ENCODE data around the gene RAB24. TPM values are rescaled to one million over a fixed set of nuclear protein-coding genes. Genes with fewer than 3 reads are reported as not detected.

Gene RAB24
- total and polyA plus RNA-seq, 7 donors = 14.9 to 38.2 (median 21.1) TPM

DNA sequence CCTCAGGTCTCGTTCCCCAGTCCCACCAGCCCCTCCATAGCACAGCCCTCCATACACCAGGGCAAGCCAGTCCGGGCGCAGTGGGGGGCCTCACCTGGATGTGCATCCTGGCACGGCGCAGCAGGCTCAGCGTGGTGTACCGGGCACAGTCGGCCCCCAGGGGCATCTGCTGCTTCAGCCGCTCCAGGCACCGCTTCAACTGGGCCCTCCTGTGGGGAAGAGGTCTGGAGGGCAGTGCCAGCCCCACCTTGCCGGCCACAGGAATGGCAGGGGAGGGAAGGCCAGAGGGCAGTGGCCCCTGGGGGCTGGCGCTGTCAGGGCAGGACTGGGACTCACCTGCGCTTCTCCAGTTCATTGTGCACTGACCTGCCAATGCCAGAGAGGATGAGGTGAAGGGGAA is 6.8 kb upstream of the RAB24 start:
- Histone ChIP-seq H3K27me3 (ENCODE audit: insufficient read depth in 3 of 3, low read length in 2 of 3) (no peaks in the 10 kb centered on the region), H3K27ac (peak overlapping the region; percentile 72), H3K36me3 (ENCODE audit: insufficient read depth in 1 of 2, low read depth in 1 of 2) (peaks cover 0 to 22% of the 10 kb centered on the region in 2 donors), H3K4me3 (no peak overlapping the region), H3K4me1 (peaks cover 34% of the 10 kb centered on the region), H3K9me3 (no peaks in the 10 kb centered on the region)
- 82 to 85% (median 83%) methylated on average over 11 to 13 of the region's 13 CpGs for WGBS, 3 donors
- no peak for ATAC-seq
- peak in 1 of 2 donors; percentile 51 for DNase-seq
- TF ChIP-seq CTCF (IDR thresholded peaks at IDR 0.05) = no peak
- intact Hi-C loops (cut with DNase I) = loop anchor here (5.0 to 10.0 kb wide), 3 partner anchors 42 to 144 kb away; partner anchors contain the start of gene LMAN2 (in 1 of the 2)

DNA sequence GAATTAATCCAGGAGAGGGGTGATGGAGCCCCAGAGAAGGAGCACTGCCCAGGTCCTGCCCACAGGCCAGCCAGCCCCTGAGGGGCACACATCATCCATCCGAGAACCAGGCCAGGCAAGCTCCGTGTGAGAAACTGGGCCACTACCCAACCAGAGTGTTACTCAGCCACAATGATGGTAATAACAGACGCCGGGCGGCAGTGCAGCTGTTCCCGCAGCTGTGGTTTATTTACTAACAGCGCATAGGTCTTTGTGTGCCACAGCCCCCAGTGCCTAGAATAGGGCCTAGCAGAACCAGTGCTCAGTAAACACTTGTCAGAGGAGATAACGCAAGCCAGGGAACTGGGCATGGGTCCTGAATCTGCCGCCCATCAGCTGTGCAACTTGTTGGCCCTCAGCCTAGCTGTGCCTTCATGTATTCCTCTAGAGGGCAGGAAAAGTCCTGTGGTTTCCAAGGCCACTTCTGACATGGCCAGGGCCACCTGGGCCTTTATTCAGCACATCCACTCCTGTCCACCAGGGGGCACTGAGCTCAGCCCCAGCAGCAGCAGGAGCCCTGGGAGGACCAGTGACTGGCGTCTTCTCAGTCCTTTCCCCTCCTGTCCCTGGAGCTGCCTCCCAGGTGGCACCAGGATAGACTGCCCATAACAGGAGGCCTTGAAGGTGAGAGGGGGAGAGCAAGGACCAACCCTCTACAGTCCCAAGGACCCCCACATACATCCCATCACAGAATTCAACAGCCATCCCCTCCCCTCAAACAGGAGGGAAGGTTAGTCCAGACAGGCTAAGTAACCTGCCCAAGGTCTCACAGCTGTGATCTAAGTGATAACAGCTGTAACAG is 6.1 kb upstream of the RAB24 start:
- WGBS, 3 donors = 17 to 34% (median 18%) methylated on average over 10 of the region's 10 CpGs
- DNase-seq (peak; percentile 65 to 82), ATAC-seq (peak; percentile 62 to 72 (median 66))
- no peak overlapping the region for H3K4me3 ChIP-seq
- no peaks in the 10 kb centered on the region for H3K9me3 ChIP-seq
- intact Hi-C loops (cut with DNase I) = loop anchor here (5.0 to 10.0 kb wide), 3 partner anchors 43 to 145 kb away; partner anchors contain the start of gene LMAN2 (in 1 of the 2)
- peak overlapping the region; percentile 72 for H3K27ac ChIP-seq
- peaks cover 41% of the 10 kb centered on the region for H3K4me1 ChIP-seq
- no peaks in the 10 kb centered on the region for H3K27me3 ChIP-seq (ENCODE audit: insufficient read depth in 3 of 3, low read length in 2 of 3)
- H3K36me3 ChIP-seq (ENCODE audit: insufficient read depth in 1 of 2, low read depth in 1 of 2) = peaks cover 0 to 28% of the 10 kb centered on the region in 2 donors
- TF ChIP-seq CTCF (IDR thresholded peaks at IDR 0.05) = peak; percentile 89

DNA sequence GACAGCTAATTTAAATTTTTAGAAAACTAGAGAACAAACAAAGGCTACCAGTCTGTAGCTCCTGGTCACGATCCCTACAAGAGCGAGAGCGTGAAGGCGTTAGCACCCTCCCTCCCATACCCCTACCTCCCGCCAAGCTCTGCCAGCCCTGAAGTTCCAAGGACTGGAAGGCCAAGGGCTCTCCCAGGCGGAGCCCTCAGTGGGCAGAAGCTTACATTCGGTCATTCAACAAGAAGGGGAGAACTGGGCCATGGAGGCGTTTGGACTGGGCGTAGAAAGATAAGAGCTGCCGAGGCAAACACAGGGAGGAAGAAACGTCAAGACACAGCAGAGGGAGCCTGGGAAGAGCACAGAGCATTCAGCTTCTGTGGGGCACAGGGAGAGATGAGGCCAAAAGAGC is 5.2 kb upstream of the RAB24 start:
- intact Hi-C loops (cut with DNase I) = no loop called here
- 83 to 88% (median 84%) methylated on average over 11 of the region's 11 CpGs for WGBS, 3 donors
- peaks cover 45% of the 10 kb centered on the region for H3K4me1 ChIP-seq

GRCh38 chr5:177307544-177308363 is 4.2 kb upstream of the RAB24 start:
- peaks cover 41% of the 10 kb centered on the region for H3K4me1 ChIP-seq
- WGBS, 3 donors = 72 to 88% (median 73%) methylated on average over 34 to 43 of the region's 43 CpGs
- DNase-seq (peak in 1 of 2 donors; percentile 59), ATAC-seq (no peak)
- H3K9me3 ChIP-seq = no peaks in the 10 kb centered on the region
- no peak for TF ChIP-seq CTCF (IDR thresholded peaks at IDR 0.05)
- intact Hi-C loops (cut with DNase I) = no loop called here
- H3K36me3 ChIP-seq (ENCODE audit: insufficient read depth in 1 of 2, low read depth in 1 of 2) = peaks cover 0 to 28% of the 10 kb centered on the region in 2 donors
- H3K4me3 ChIP-seq = no peak overlapping the region
- H3K27ac ChIP-seq = peak overlapping the region; percentile 72
- H3K27me3 ChIP-seq (ENCODE audit: insufficient read depth in 3 of 3, low read length in 2 of 3) = no peaks in the 10 kb centered on the region

More for the DNA sequence above, 5.2 kb upstream of the RAB24 start:
- no peak for TF ChIP-seq CTCF (IDR thresholded peaks at IDR 0.05)
- Histone ChIP-seq H3K4me3 (no peak overlapping the region), H3K27me3 (ENCODE audit: insufficient read depth in 3 of 3, low read length in 2 of 3) (no peaks in the 10 kb centered on the region), H3K27ac (peak overlapping the region; percentile 72), H3K36me3 (ENCODE audit: insufficient read depth in 1 of 2, low read depth in 1 of 2) (peaks cover 0 to 28% of the 10 kb centered on the region in 2 donors), H3K9me3 (no peaks in the 10 kb centered on the region)
- ATAC-seq = no peak
- no peak for DNase-seq
